ENCODE measurements around the gene SMYD3.

DNA sequence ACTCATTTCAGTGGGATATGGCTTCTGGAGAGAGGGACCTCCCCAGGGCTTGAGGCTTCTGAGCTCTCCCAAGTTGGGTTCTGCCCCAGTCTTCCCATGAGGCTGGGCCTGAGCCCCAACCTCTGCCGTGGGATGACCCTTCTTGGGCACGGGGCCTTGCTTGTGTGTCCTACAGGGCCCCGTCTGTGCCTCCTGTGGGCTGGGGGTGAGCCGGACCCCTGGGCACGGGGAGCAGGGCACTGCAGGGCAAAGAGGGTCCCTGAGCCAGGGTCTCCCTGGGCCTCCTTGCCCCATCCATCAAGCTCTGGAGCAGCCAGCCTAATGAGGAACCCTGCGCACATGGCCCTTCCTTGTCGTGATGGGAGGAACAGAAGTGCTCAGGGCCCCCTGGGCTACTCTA, 5.2 kb upstream of the SMYD3 start:
- TF ChIP-seq, protein P1, sequence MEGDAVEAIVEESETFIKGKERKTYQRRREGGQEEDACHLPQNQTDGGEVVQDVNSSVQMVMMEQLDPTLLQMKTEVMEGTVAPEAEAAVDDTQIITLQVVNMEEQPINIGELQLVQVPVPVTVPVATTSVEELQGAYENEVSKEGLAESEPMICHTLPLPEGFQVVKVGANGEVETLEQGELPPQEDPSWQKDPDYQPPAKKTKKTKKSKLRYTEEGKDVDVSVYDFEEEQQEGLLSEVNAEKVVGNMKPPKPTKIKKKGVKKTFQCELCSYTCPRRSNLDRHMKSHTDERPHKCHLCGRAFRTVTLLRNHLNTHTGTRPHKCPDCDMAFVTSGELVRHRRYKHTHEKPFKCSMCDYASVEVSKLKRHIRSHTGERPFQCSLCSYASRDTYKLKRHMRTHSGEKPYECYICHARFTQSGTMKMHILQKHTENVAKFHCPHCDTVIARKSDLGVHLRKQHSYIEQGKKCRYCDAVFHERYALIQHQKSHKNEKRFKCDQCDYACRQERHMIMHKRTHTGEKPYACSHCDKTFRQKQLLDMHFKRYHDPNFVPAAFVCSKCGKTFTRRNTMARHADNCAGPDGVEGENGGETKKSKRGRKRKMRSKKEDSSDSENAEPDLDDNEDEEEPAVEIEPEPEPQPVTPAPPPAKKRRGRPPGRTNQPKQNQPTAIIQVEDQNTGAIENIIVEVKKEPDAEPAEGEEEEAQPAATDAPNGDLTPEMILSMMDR (IDR thresholded peaks at IDR 0.05), result no peak
- no peak for TF ChIP-seq POLR2AphosphoS5 (IDR thresholded peaks at IDR 0.05; ENCODE audit: insufficient read depth in 1 of 2, low read depth in 1 of 2)
